Smooth muscle cell (in vitro differentiated cells): ENCODE data around the gene GDPD3. TPM values are rescaled to one million over a fixed set of nuclear protein-coding genes. Genes with fewer than 3 reads are reported as not detected.
"Not testable (repeated sequence)": the region's sequence is repeated elsewhere in the genome, so short reads cannot be mapped to it uniquely, and the experiment has no call there.

ENCODE experiments used
- DNase-seq: peaks from one replicate; lab custom pipeline; 2025; ENCODE audit not compliant: unreplicated experiment; lab: John Stamatoyannopoulos, UW
- H2AFZ ChIP-seq: fragments of 200-600 bp; sonication (generic); 2 replicates; pipeline ENCODE4 v1.6.0; 2016; ENCODE audit warnings: antibody characterized with exemption, low read depth, mild to moderate bottlenecking
- H3F3A ChIP-seq: fragments of 200-600 bp; sonication (generic); 2 replicates; pipeline ENCODE4 v1.6.0; 2017; ENCODE audit warnings: antibody characterized with exemption, low read depth
- H3K27ac ChIP-seq: fragments of 200-600 bp; sonication (generic); 2 replicates; pipeline ENCODE4 v1.5.1; 2016; ENCODE audit warnings: low read depth, mild to moderate bottlenecking
- H3K27me3 ChIP-seq: fragments of 200-600 bp; sonication (generic); 2 replicates; pipeline ENCODE4 v1.6.1; 2016; ENCODE audit warnings: low read depth, mild to moderate bottlenecking
- H3K36me3 ChIP-seq: fragments of 200-600 bp; sonication (generic); 2 replicates; pipeline ENCODE4 v1.5.1; 2016; ENCODE audit warnings: low read depth
- H3K4me1 ChIP-seq: fragments of 200-600 bp; sonication (generic); 2 replicates; pipeline ENCODE4 v1.5.1; 2016; ENCODE audit warnings: low read depth
- H3K4me2 ChIP-seq: fragments of 200-600 bp; sonication (generic); 2 replicates; pipeline ENCODE4 v1.6.0; 2016; ENCODE audit warnings: mild to moderate bottlenecking
- H3K4me3 ChIP-seq: fragments of 200-600 bp; sonication (generic); 2 replicates; pipeline ENCODE4 v1.5.1; 2016; ENCODE audit warnings: mild to moderate bottlenecking
- H3K79me2 ChIP-seq: fragments of 200-600 bp; sonication (generic); 2 replicates; pipeline ENCODE4 v1.6.0; 2016; ENCODE audit warnings: low read depth, mild to moderate bottlenecking
- H3K9ac ChIP-seq: fragments of 200-600 bp; sonication (generic); 2 replicates; pipeline ENCODE4 v1.6.0; 2016; ENCODE audit warnings: low read depth
- H3K9me3 ChIP-seq: fragments of 200-600 bp; sonication (generic); replicated peaks from 2 replicates; pipeline ENCODE4 v1.5.1; 2016; ENCODE audit warnings: low read depth
- H4K20me1 ChIP-seq: fragments of 200-600 bp; sonication (generic); 2 replicates; pipeline ENCODE4 v1.6.0; 2016; ENCODE audit warnings: low read depth
- CTCF ChIP-seq: fragments of 200-600 bp; sonication (generic); IDR thresholded peaks from 2 replicates; pipeline ENCODE4 v1.5.1; 2017; ENCODE audit warnings: borderline replicate concordance, mild to moderate bottlenecking, antibody characterized with exemption; ENCODE audit not compliant: insufficient read depth, poor library complexity, severe bottlenecking
- WGBS: methylation state at CpG from one replicate; pipeline ENCODE4 v1.1.7; 2016; ENCODE audit warnings: low lambda C conversion rate; 5-methylcytosine and 5-hydroxymethylcytosine counted together
- polyA plus RNA-seq: library from polyadenylated mRNA; unstranded; fragments of >200 nt; fragmentation: Nextera tagmentation; extraction: Ambion mirVana; gene quantifications from 2 replicates; pipeline ENCODE4 v1.2.1, GENCODE V29; 2016
- total RNA-seq: library from RNA; depleted of rRNA; stranded (reverse); fragments of >200 nt; gene quantifications from 2 replicates; pipeline ENCODE4 v1.2.3, GENCODE V29; 2014

The GDPD3 gene
- total and polyA plus RNA-seq, 2 experiments from 2014 or later = 0.85 to 13.4 TPM

GRCh38 chr16:30117768-30118167 lies 4.4 kb upstream of the GDPD3 start:
- Histone ChIP-seq H3K27ac (no peak overlapping the region), H4K20me1 (peaks cover 8% of the 10 kb centered on the region), H3F3A (peaks cover 17% of the 10 kb centered on the region), H3K4me3 (no peak overlapping the region), H3K9ac (no peak overlapping the region), H3K36me3 (no peaks in the 10 kb centered on the region), H3K4me1 (no peaks in the 10 kb centered on the region), H3K9me3 (no peaks in the 10 kb centered on the region), H3K27me3 (no peaks in the 10 kb centered on the region), H3K79me2 (no peaks in the 10 kb centered on the region), H2AFZ (no peak overlapping the region), H3K4me2 (no peak overlapping the region)
- 97% methylated on average over 10 of the region's 10 CpGs for WGBS
- TF ChIP-seq CTCF = no peak
- no peak for DNase-seq

DNA sequence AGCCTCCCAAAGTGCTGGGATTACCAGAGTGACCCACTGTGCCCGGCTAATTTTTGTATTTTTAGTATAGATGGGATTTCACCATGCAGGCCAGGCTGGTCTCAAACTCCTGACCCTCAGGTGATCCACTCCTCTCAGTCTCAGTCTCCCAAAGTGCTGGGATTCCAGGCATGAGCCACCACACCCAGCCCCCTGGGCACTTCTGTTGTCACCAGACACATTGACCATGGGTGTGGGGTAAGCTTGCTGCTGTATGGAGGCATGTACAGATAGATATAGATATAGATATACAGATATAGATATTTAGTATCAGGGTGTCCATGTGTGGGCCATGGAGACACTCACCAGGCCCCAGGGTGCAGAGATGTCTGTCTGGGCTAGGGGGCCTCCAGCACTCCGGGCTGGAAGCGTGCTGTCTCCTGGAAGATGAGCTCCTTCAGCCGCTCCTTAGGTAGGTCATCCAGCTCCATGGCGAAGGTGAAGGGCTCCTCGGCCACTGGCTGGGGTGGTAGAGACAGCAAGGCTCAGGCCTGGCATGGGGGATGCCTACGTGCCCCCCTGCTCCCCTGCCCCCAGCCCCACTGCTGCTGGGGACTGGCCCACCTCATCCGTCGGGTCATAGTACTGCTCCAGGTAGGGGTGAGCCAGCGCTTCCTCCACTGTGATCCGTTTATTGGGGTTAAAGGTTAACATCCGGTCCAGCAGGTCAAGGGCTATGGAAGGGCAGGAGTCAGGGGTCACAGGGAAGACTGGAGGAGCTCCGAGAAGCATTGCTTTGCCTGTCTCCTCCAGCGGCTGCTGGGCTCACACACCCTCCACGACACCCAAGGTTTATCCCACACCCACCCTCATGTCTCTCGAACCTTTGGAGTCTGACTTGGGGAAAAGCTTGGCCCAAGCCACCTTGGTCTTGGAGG lies 3.2 kb upstream of the GDPD3 start:
- Histone ChIP-seq H3K4me3 (no peak overlapping the region), H3K9me3 (no peaks in the 10 kb centered on the region), H4K20me1 (peaks cover 18% of the 10 kb centered on the region), H3K4me2 (no peak overlapping the region), H3K36me3 (no peaks in the 10 kb centered on the region), H3K9ac (no peak overlapping the region), H3F3A (peaks cover 16% of the 10 kb centered on the region), H3K27ac (no peak overlapping the region), H3K4me1 (no peaks in the 10 kb centered on the region), H3K27me3 (no peaks in the 10 kb centered on the region), H3K79me2 (no peaks in the 10 kb centered on the region), H2AFZ (no peak overlapping the region)
- WGBS = 93% methylated on average over 16 of the region's 16 CpGs
- no peak for DNase-seq
- TF ChIP-seq CTCF = no peak

GRCh38 chr16:30115238-30115637 lies 1.9 kb upstream of the GDPD3 start:
- H3K27me3 ChIP-seq = no peaks in the 10 kb centered on the region
- H3K9ac ChIP-seq = no peak overlapping the region
- no peak overlapping the region for H3K4me2 ChIP-seq
- no peaks in the 10 kb centered on the region for H3K9me3 ChIP-seq
- H3K27ac ChIP-seq = no peak overlapping the region
- TF ChIP-seq CTCF = no peak
- H3K4me3 ChIP-seq = no peak overlapping the region
- no peaks in the 10 kb centered on the region for H3K36me3 ChIP-seq
- no peak for DNase-seq
- H3K79me2 ChIP-seq = no peaks in the 10 kb centered on the region
- no peaks in the 10 kb centered on the region for H3K4me1 ChIP-seq
- no peak overlapping the region for H2AFZ ChIP-seq
- H4K20me1 ChIP-seq = peaks cover 31% of the 10 kb centered on the region
- 93% methylated on average over 7 of the region's 7 CpGs for WGBS
- H3F3A ChIP-seq = peaks cover 17% of the 10 kb centered on the region

DNA sequence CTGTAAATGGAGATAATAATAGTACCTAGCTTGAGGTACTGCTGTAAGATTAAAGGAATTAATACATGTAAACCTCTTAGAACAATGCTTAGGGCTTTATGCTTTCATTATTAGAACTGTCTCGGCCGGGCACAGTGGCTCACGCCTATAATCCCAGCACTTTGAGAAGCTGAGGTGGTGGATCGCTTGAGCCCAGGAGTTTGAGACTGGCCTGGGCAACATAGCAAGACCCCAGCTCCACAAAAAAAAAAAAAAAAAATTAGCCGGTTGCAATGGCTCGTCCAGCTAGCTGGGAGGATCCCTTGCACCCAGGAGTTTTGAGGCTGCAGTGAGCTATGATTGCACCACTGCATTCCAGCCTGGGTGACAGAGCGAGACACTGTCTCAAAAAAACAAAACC lies 1.5 kb upstream of the GDPD3 start:
- not testable (repeated sequence) for H3K27me3 ChIP-seq, H2AFZ ChIP-seq, H3K79me2 ChIP-seq, H3K9ac ChIP-seq, H3K36me3 ChIP-seq, H3K4me1 ChIP-seq, DNase-seq, H3K4me2 ChIP-seq, H3K27ac ChIP-seq, H3K9me3 ChIP-seq, H3K4me3 ChIP-seq
- WGBS = 88% methylated on average over 7 of the region's 7 CpGs
- peaks cover 21% of the 10 kb centered on the region for H3F3A ChIP-seq
- peaks cover 35% of the 10 kb centered on the region for H4K20me1 ChIP-seq
